T-helper 2 cell treated with Interferon-gamma antibody and Interleukin-4, amounts not matched to agents 100 ng/mL and 5 ng/mL, for 36 hours (primary cell): ENCODE results near the gene RELN. TPM values are rescaled to one million over a fixed set of nuclear protein-coding genes. Genes with fewer than 3 reads are reported as not detected.
"Not testable (repeated sequence)": the region's sequence is repeated elsewhere in the genome, so short reads cannot be mapped to it uniquely, and the experiment has no call there.

Experiments used
- intact Hi-C: fragments of 100-400 bp; cut with micrococcal nuclease; formaldehyde crosslinking; loops from one replicate; pipeline ENCODE4 v1.15.1; 2023
- total RNA-seq: library from RNA; stranded (reverse); gene quantifications from 2 replicates; pipeline ENCODE4 v1.2.3, GENCODE V29; 2022

RELN gene
- total RNA-seq, 1 donor from 2014 or later: not detected

DNA sequence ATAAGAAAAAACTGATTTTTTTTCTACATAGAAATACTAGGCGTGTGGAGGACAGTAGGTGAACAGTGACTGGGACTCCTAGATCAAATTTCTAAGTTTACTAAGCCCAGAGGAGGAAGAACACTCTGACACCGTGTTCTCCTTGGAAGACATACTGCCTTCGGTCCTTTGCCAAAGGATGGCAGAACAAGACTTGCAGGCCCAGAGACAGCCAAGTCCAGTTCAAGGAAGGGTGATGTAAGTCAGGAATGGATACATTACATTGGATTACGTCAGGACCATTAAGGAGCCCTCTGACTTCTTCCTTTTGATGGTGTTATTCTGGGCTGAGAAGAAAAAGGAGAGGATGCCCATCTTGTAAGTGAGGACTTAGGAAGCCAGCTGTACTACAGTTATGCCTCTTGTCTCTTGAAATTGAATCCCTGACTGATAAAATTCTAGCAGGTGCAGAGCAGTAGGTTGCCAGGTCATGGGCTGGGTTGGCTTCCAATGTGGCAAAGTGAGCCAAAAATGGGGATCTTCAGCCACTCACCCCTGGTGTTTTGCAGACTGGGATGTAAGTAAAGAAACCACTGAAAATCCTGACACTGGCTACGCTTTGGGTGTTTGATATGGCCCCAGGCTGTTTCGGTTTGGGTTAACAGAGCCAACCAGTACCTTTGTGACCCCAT is 45.1 kb downstream of the RELN start:
- intact Hi-C loops: no loop called here

DNA sequence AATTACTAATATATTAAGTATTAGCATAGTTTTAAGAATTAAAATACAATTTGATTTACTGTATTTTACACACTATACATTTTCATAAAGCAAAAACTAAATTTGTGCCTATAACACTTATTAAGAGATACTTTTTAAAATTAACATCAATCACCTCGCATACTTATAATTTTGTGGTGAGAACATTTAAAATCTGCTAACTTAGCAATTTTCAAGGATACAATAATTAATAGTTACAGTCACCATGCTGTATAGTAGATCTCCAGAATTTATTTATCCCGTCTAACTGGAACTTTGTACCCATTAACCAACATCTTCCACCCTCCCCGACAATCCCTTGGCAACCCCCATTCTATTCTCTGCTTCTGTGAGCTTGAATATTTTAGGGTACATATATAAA is 47.5 kb downstream of the RELN start:
- intact Hi-C loops: no loop called here

DNA sequence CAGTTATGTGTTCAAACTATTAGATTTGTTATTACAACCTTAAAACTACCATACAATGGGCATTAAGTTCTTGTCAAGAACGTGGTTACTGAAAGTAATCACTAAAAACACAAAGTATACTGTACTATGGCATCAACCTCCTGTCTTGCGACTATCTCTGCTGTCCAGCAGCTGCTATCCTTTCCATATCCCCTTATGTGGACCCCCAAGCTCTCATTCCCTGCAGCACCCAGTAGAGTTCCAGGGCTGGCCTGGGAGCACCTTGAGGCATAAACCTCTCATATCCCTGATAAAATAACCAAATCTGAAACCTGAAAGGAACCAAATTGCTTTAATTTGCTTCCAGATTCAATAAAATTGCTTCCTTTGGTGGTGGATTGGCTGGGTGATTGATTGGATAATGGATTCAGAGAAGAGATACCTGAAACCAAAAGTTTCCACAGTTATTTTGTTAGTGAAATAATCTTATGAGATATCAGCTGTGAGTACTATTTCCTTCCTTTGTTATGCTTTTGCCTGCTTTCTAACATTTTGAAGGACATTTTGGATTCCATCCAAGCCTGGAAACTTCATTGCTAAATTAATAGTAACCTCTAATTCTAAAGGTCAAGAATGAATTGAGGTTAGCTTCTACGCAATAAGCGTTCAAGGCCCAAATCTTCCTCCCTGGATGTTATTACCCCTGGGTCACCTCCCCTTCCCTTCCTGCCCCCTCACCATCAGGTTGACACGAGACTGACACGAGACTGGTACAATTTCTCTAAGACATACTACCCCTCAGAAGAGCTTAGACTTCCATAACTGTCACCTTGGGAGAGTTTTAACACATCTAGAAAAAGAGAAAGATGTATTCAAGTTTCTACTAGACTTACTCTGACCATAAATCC is 48.8 kb downstream of the RELN start:
- intact Hi-C loops: no loop called here

DNA sequence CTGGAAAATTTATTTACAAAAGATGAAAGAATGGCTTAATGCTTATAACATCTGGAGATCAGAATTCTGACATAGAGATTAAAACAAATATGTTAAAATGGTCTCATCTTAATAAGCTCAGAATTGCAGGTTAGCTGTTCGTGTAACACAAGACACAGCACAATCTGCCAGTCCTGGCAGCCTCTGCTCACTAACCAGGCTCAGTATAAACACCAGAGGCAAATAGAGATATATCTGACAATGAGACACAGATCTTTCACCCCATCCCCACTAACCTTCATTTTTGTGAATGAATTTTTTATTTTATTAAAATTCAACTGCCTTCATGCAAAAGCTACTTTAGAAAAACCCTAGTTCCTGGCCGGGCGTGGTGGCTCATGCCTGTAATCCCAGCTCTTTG is 51.8 kb downstream of the RELN start:
- intact Hi-C loops: no loop called here

DNA sequence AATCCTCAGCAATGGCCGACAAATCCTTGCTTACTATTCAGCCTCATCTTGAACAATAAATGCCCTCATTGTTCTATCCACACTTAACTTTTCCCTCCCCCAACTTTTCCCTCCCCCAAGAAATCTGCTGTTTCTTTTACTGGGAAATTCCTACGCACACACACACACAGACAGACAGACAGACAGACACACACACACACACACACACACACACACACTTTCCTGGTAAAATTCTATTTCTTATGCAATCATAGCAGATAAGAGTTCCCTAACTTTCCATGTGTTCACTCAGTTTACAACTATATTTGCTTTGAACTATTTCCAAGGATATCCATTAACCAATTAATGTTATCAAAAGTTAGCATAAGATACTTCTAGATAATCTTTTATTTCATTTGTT is 52.9 kb downstream of the RELN start:
- intact Hi-C loops: no loop called here

DNA sequence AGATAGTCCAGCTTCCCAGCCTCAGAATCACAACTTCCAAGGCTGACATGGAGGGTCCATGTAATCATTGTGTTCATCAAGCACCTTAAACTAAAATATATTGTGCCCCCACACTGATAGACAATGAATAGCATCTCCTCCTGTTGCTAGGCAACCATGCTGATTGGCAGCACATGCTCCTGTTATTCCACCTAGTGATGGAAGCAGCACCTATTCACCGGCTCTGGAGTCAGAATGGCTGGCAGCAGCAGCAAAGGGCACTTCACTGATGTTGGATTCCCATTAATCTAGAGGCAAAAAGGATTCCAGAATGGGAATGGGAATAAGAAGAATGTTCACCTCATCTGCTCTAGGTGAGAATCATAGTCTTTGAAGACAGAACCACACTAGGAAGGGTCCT is 55.0 kb downstream of the RELN start:
- intact Hi-C loops: no loop called here

DNA sequence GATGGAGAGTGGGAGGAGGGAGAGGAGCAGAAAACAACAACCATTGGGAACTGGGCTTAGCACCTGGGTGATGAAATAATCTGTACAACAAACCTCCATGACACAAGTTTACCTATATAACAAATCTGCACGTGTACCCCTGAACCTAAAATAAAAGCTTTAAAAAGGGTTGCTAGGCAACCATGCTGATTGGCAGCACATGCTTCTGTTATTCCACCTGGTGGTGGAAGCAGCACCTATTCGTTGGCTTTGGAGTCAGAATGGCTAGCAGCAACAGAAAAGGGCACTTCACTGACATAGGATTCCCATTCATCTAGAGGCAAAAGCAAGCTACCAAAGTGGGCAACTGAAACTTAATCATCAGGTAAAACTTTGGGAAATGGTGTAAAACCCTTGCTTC is 57.1 kb downstream of the RELN start:
- intact Hi-C loops: no loop called here

DNA sequence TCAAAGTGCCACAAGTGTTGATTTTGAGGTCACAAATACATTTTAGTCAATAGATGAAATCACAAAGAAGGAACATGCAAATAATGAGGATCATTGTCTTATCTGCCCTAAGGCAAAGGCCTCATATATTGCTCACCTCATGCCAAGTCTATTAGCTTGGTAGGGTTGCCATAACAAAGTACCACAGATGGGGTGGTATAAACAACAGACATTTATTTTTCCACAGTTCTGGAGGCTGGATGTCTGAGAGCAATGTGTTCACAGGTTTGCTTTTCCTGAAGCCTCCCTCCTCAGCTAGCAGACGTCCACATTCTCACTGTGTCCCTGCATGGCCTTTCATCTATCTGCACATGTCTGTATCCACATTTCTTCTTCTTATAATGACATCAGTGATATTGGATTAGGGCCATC is 59.6 kb downstream of the RELN start:
- intact Hi-C loops: no loop called here

DNA sequence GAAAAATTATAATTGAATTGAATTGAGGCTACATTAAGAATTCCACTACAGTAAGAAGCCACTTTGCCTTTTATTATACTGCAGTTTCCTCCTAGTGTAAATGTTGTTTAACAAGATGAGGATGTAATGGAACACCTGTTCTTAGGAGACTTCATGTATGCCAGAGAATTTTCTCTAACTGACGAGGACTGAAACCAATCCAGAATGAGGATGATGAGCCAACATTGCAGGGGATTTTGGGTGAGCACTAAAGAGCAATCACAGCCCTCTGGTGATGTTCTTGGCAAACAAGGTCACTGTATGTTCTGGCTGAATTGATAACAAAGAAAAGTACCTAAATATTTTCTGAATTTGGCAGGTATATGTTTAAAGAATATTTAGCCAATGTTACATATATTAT is 60.9 kb downstream of the RELN start:
- intact Hi-C loops: no loop called here

DNA sequence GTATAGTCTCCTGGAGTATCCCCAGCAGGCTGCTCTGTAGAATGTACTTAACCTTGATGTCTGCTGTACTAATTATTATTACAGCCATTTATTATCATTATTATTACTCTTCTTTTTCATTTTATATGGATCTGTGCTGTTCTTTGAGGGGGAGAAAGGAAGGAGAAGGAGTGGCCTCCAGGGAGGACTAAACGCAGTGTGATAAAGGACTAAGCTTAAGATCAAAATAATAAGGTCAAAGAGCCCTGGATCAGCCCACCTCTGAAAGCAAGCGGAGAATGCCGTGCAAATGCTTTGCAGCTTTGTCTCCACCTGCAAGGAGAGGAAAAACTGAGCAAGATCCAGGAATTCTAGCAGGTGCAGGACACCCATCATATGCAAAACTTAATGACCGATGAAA is 65.3 kb downstream of the RELN start:
- intact Hi-C loops: no loop called here

DNA sequence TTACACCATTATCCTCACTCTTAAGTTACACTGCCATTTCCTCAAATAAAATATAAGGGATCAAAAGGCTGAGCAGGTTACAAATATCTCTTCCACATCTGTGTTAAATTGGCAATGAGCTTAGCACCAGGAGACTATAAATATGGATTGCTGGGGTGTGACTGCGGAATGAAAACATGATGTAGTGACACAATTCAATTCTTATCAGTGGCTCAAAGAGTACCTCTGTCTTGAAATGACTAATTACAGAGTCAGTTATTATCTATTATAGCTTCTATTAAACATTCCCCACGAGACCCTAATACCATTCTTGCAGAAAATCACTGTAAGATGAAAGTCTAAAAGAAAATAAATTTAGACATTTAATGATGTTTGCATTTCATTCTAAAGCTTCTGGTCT is 67.1 kb downstream of the RELN start:
- intact Hi-C loops: no loop called here

DNA sequence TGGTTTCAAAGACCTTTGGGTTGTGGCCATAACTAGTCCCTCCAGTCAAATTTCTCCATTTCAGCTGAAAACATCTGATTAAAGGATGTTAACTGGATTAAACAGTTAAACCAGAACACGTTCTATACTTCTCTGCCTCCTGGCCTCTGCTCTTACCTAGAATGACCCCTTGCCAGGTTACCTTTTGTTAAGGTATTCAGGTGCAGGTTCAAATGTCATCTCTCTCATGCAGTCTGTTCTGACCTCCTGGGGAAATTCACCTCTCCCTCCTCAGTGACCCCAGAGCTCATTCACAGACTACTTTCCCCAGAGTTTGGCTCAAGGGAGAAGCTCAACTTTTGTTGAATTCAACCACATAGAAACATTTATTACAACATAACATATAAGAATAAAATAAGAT is 67.8 kb downstream of the RELN start:
- intact Hi-C loops: no loop called here

DNA sequence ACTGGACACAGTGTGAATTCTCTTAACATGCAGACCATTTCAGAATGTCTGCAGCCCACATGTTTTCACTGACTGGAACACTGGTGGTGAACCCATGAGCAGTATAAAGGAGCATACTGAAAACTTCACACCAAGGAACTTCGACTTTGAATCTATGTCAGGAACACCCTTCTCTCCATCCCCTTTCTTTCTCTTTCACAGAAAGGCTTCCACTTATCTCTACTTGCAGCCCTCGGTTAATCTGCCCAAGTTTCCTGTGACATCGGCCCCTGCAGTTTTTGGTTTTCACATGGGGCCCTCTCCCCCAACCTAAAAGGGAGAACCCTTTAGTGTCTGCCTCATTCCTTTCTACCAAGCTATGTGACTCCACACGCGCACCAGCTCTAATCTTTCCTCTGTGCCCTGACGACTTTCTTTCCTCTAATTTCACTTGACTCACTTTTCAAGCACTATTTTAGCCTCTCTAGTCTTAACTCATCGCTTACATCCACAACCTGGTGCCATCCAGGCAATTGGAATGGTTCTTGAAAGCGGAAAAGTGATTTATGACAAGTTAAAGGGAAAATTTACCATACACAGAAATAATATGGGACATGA is 70.1 kb downstream of the RELN start:
- intact Hi-C loops: no loop called here

DNA sequence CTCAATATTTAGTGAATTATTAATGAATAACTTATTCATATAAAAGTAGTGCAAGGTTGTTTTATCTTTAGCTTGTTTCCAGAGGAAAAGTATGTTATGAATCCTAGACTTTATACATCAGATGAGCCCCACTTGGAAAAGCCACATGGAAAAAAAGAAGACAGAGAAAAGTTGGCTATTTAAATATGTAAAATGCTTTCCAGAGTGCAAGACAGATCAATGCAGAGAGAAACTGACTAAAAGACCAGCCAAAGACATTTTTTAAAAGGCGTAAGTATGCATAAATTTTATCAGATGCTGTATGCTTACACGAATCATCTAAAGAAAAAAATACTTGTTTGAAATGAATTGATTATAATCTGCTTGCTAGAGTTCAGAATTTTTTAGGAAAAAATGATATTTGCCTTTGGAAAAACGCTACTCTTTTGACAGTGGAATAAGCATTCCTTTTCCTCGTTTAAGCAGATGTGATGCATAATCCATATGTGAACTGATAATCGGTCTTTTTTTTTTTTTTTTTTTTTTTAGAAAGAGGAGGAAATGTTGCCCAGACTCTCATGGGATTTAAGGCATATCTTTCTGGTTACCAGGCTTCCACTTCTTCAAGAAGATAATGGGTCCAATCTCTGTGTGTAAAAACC is 70.7 kb downstream of the RELN start:
- intact Hi-C loops: no loop called here

DNA sequence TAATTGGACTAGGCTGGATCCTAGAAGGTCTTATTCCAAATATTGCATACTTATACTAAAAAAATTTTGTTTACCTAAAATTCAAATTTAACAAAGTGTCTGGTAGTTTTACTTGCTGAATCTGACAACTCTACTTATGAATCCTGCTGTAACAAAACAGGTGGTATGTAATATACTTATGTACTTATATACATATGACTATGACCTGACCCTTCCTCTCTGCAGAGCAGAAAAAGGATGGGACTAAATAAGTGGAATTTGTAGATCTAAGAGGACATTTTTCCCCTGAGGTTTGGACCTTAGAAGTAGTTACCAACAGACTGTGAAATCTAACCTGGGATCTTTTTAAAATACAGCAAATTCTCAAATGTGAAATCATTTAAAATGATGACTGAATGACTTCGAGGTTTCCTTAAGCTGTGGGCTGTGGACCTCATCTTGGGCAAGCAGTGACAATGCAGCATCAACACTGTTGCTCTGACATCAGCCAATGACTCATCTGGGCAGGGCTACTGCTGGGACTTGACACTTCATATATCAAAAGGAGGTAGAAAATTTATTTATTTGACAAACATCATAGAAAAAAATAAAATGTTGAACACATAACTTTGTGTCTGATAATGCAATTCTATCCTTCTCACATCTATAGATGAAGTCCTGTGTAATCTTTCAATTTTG is 73.6 kb downstream of the RELN start:
- intact Hi-C loops: no loop called here

DNA sequence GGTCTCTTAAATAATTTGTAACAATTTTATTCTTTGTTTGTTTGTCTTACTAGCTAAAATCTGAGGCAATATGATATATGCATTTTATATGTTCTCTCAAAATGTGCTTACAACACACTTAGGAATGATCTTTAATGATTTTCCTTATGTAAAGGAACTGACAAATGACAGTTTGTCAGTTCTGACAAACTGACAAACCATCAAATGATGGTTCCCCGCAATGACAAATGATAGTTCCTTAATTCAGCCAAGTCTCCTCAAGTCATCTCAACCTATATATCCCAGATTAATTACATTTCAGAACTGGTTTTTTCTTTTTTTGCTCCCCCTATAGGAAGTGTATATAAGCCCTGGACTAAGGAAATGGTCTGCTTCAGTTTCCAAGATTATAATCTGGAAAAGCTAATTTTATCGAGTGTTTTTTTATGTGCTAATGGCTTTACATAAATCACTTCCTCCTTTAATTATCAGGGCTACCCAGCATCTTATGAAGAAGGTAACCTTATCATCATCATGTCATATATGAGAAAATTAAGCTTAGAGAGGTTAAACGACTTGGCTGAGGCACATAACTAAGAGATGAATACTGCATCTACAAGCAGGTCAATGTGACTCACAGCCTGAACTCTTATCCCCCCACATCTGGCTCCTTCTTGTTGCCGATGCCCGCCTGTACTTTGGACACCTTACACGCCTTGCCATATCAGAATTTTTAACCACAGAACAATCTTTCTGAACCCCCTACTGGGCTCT is 75.1 kb downstream of the RELN start:
- intact Hi-C loops: no loop called here

DNA sequence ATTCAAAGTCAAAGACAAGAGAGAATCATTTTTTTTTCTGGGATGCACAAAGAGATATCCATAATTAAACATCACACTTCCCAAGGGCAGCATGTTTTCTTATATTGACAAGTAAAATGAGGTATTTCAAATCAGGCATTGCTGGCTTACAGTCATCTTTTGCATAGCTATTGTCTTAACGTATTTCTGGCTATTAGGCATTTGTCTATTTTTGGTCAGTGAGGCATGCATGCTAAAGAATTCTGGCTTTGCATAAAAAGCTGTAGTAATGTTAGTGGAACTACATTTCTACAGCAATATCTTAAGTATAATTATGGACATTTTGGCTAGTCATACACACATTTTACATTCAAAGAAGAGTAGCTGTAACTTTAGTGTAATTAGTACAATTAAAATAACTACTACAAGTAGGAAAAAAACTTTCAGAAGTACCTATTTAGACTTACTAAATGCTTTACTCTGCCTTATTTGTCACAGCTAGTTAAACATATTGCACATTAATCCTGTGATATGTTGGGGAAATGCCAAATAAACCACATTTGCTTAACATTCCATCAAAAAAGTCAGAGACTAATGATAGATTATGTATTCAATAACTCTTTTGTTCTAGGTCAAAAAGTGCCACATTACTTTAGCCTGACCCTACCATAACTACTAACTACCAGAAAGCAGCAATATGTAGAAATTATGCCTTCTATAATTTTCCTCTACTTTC is 76.4 kb downstream of the RELN start:
- intact Hi-C loops: no loop called here

DNA sequence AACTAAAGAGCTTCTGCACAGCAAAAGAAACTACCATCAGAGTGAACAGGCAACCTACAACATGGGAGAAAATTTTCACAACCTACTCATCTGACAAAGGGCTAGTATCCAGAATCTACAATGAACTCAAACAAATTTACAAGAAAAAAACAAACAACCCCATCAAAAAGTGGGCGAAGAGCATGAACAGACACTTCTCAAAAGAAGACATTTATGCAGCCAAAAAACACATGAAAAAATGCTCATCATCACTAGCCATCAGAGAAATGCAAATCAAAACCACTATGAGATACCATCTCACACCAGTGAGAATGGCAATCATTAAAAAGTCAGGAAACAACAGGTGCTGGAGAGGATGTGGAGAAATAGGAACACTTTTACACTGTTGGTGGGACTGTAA is 78.4 kb downstream of the RELN start:
- intact Hi-C loops: not testable (repeated sequence)

DNA sequence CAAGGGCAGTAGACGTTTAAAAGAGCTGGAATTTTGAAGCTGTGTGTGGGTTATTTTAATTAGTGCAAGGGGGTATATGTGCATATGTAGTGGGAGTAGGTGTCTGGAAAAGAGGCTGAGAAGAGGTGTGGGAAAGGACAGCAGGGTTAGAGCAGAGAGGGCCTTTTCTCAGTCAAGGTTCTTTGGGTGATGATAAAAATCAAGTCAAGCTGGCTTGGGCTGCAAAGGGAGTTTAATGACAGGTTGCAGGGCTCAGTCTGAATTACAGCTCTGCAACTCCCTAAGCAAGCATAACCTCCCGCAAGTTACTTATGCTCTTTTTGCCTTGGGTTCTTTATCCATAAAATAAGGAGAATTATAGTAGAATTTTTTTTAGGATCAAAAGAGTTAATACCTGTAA is 83.5 kb downstream of the RELN start:
- intact Hi-C loops: no loop called here

DNA sequence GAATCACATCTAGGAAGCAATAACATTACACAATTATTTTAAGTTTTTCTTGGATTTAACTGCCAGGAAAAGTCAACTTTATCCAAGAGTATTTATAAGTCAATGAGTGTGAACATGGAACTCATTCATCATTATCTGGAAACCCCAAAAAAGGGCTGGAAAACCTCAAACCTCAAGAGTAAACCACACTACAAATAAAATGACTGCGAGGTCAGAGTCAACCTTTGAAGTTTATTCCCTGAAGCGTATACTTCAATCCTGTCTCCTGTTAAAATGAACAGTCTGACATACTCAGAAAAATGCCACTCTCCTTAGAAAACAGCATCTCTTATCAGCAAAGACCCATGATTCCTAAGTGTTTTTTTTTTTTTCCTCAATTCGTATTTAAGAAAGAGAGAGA is 86.5 kb downstream of the RELN start:
- intact Hi-C loops: no loop called here
